Measurements from ENCODE around the gene NTN1. TPM values are rescaled to one million over a fixed set of nuclear protein-coding genes. Genes with fewer than 3 reads are reported as not detected.

NTN1 gene
- polyA plus RNA-seq, 1 donor from 2014 or later, result 16.2 TPM

DNA sequence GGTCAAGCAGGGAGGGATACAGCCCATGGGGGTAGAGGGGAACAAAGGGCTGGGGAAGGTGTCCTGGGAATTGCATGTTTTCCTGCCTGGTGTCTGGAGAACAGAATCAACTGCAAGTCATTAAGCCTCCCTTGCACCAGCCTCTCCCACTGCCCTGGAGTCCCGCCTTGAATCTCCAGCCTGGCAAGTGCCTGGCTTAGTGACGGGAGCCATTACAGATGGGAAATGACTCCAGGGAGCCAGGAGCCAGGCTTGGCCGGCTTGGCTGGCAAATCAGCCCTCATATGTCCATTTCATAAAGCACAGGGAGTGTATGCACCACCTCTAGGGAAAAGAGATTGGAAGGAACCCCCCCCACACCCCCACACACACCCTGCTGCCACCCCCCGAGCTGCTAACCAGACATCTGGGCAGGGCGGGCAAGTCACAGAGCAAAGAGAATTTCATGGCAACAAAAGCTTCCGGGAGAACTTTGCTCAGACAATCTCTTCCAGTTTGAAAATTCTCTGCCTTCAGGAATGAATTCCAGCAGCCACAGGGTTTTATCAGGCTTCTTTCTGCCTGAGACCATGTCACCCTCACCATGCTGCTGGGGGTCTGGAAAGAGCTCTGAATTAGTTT lies 127.7 kb downstream of the NTN1 start:
- no peaks in the 10 kb centered on the region for H3F3A ChIP-seq (ENCODE audit: insufficient read depth, low read length, poor library complexity, severe bottlenecking)
- H3K4me3 ChIP-seq (ENCODE audit: low read length), result no peak overlapping the region
- no peak overlapping the region for H3K4me2 ChIP-seq (ENCODE audit: low read length)
- H3K27me3 ChIP-seq (ENCODE audit: insufficient read depth, low read depth, low read length), result no peaks in the 10 kb centered on the region
- TF ChIP-seq, protein P1, sequence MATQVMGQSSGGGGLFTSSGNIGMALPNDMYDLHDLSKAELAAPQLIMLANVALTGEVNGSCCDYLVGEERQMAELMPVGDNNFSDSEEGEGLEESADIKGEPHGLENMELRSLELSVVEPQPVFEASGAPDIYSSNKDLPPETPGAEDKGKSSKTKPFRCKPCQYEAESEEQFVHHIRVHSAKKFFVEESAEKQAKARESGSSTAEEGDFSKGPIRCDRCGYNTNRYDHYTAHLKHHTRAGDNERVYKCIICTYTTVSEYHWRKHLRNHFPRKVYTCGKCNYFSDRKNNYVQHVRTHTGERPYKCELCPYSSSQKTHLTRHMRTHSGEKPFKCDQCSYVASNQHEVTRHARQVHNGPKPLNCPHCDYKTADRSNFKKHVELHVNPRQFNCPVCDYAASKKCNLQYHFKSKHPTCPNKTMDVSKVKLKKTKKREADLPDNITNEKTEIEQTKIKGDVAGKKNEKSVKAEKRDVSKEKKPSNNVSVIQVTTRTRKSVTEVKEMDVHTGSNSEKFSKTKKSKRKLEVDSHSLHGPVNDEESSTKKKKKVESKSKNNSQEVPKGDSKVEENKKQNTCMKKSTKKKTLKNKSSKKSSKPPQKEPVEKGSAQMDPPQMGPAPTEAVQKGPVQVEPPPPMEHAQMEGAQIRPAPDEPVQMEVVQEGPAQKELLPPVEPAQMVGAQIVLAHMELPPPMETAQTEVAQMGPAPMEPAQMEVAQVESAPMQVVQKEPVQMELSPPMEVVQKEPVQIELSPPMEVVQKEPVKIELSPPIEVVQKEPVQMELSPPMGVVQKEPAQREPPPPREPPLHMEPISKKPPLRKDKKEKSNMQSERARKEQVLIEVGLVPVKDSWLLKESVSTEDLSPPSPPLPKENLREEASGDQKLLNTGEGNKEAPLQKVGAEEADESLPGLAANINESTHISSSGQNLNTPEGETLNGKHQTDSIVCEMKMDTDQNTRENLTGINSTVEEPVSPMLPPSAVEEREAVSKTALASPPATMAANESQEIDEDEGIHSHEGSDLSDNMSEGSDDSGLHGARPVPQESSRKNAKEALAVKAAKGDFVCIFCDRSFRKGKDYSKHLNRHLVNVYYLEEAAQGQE (IDR thresholded peaks at IDR 0.05; ENCODE audit: borderline replicate concordance), result no peak
- TF ChIP-seq EP300 (conservative IDR thresholded peaks at IDR 0.05; ENCODE audit: poor library complexity, severe bottlenecking) (no peak), POLR2AphosphoS5 (IDR thresholded peaks at IDR 0.05) (no peak), SMC3 (conservative IDR thresholded peaks at IDR 0.05; ENCODE audit: poor library complexity) (no peak), TAF1 (IDR thresholded peaks at IDR 0.05; ENCODE audit: low read depth) (no peak), RAD21 (conservative IDR thresholded peaks at IDR 0.05) (no peak), MXI1 (conservative IDR thresholded peaks at IDR 0.05; ENCODE audit: poor library complexity, severe bottlenecking) (no peak)
- TF ChIP-seq, protein P2, sequence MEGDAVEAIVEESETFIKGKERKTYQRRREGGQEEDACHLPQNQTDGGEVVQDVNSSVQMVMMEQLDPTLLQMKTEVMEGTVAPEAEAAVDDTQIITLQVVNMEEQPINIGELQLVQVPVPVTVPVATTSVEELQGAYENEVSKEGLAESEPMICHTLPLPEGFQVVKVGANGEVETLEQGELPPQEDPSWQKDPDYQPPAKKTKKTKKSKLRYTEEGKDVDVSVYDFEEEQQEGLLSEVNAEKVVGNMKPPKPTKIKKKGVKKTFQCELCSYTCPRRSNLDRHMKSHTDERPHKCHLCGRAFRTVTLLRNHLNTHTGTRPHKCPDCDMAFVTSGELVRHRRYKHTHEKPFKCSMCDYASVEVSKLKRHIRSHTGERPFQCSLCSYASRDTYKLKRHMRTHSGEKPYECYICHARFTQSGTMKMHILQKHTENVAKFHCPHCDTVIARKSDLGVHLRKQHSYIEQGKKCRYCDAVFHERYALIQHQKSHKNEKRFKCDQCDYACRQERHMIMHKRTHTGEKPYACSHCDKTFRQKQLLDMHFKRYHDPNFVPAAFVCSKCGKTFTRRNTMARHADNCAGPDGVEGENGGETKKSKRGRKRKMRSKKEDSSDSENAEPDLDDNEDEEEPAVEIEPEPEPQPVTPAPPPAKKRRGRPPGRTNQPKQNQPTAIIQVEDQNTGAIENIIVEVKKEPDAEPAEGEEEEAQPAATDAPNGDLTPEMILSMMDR (IDR thresholded peaks at IDR 0.05; ENCODE audit: poor library complexity, severe bottlenecking), result no peak
- H3K9ac ChIP-seq (ENCODE audit: low read length), result no peak overlapping the region
- no peaks in the 10 kb centered on the region for H3K36me3 ChIP-seq (ENCODE audit: insufficient read depth, low read length)
- no peak overlapping the region for H2AFZ ChIP-seq (ENCODE audit: low read depth, low read length)
- no peaks in the 10 kb centered on the region for H3K79me2 ChIP-seq (replicated peaks; ENCODE audit: insufficient read depth, low read length)
- no peaks in the 10 kb centered on the region for H3K9me2 ChIP-seq (ENCODE audit: insufficient read depth, low read length)
- H4K20me1 ChIP-seq (ENCODE audit: insufficient read depth), result no peaks in the 10 kb centered on the region
- H3K27ac ChIP-seq (ENCODE audit: low read length), result no peak overlapping the region
- no peaks in the 10 kb centered on the region for H3K9me3 ChIP-seq (ENCODE audit: low read length)

DNA sequence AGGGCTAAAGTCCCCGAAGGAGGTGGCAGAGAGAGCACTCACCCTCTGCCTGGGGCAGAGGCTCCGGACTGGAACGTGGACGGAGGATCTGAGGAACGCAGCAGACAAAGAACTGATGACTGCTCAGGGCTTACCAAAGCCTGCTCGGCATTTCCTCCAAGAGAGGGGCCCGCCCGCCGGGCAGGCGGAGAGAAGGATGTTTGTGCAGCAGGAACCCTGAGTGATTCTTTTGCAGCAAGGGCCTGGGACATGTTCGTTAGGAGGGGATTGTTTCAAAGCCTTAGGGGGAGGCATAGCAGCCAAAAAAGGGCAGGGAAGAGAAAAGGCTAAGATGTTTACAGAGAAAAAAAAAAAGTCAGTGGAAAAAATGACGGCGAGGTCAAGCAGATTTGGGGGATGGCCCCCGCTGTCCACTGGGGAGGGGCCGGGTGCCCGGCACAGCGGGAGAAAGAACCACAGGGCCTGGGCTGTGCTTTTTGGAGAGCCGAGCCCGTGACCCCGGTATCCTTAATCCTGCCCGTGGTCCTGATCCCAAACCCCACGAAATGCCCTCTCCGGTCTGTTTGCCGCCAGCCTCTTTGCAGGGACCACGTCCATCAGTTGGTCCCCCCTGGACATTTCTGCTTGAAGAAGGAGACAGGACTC lies 129.3 kb downstream of the NTN1 start:
- H3K4me3 ChIP-seq (ENCODE audit: low read length), result no peak overlapping the region
- no peaks in the 10 kb centered on the region for H3F3A ChIP-seq (ENCODE audit: insufficient read depth, low read length, poor library complexity, severe bottlenecking)
- H2AFZ ChIP-seq (ENCODE audit: low read depth, low read length), result no peak overlapping the region
- no peaks in the 10 kb centered on the region for H3K79me2 ChIP-seq (replicated peaks; ENCODE audit: insufficient read depth, low read length)
- no peak overlapping the region for H3K4me2 ChIP-seq (ENCODE audit: low read length)
- no peak overlapping the region for H3K9ac ChIP-seq (ENCODE audit: low read length)
- no peaks in the 10 kb centered on the region for H3K9me3 ChIP-seq (ENCODE audit: low read length)
- no peaks in the 10 kb centered on the region for H4K20me1 ChIP-seq (ENCODE audit: insufficient read depth)
- no peaks in the 10 kb centered on the region for H3K27me3 ChIP-seq (ENCODE audit: insufficient read depth, low read depth, low read length)
- TF ChIP-seq EZH2 (IDR thresholded peaks at IDR 0.05; ENCODE audit: borderline replicate concordance, insufficient read depth, low read length, poor library complexity, severe bottlenecking), result no peak
- no peak for TF ChIP-seq MXI1 (conservative IDR thresholded peaks at IDR 0.05; ENCODE audit: poor library complexity, severe bottlenecking)
- TF ChIP-seq, protein P2 (IDR thresholded peaks at IDR 0.05; ENCODE audit: poor library complexity, severe bottlenecking), result no peak
- TF ChIP-seq, protein P1 (IDR thresholded peaks at IDR 0.05; ENCODE audit: borderline replicate concordance), result no peak
- no peak for TF ChIP-seq SMC3 (conservative IDR thresholded peaks at IDR 0.05; ENCODE audit: poor library complexity)
- no peak for TF ChIP-seq EP300 (conservative IDR thresholded peaks at IDR 0.05; ENCODE audit: poor library complexity, severe bottlenecking)
- no peak for TF ChIP-seq POLR2AphosphoS5 (IDR thresholded peaks at IDR 0.05)
- no peak for TF ChIP-seq RAD21 (conservative IDR thresholded peaks at IDR 0.05)
- no peak for TF ChIP-seq TAF1 (IDR thresholded peaks at IDR 0.05; ENCODE audit: low read depth)
- no peaks in the 10 kb centered on the region for H3K36me3 ChIP-seq (ENCODE audit: insufficient read depth, low read length)
- no peaks in the 10 kb centered on the region for H3K9me2 ChIP-seq (ENCODE audit: insufficient read depth, low read length)
- no peak overlapping the region for H3K27ac ChIP-seq (ENCODE audit: low read length)

All from neural cell (in vitro differentiated cells).